Ectodermal cell (in vitro differentiated cells): ENCODE results near the gene CRIM1.

Experiments
- H3K27ac ChIP-seq: 2 replicates; pipeline ENCODE4 v1.7.0; 2013; ENCODE audit warnings: mild to moderate bottlenecking, low read depth, low read length; ENCODE audit not compliant: insufficient read depth, poor library complexity, severe bottlenecking
- H3K27me3 ChIP-seq: 2 replicates; pipeline ENCODE4 v1.7.0; 2013; ENCODE audit warnings: mild to moderate bottlenecking, low read length; ENCODE audit not compliant: insufficient read depth, control insufficient read depth, poor library complexity, severe bottlenecking
- H3K36me3 ChIP-seq: one replicate; pipeline ENCODE4 v1.7.0; 2013; ENCODE audit warnings: low read length; ENCODE audit not compliant: control insufficient read depth, insufficient read depth
- H3K4me1 ChIP-seq: one replicate; pipeline ENCODE4 v1.7.0; 2013; ENCODE audit warnings: low read length; ENCODE audit not compliant: control insufficient read depth, insufficient read depth
- H3K4me3 ChIP-seq: 2 replicates; pipeline ENCODE4 v1.7.0; 2013; ENCODE audit warnings: low read depth, low read length, control low read depth; ENCODE audit not compliant: insufficient read depth
- H3K9me3 ChIP-seq: 2 replicates; pipeline ENCODE4 v1.7.0; 2013; ENCODE audit warnings: mild to moderate bottlenecking, low read length, moderate library complexity; ENCODE audit not compliant: control insufficient read depth
- WGBS, 2 experiments: methylation state at CpG; one replicate each; pipeline ENCODE4 v1.1.7; 2013; ENCODE audit warnings: missing lambda C conversion rate in 2 of 2; 5-methylcytosine and 5-hydroxymethylcytosine counted together

CRIM1 gene

DNA sequence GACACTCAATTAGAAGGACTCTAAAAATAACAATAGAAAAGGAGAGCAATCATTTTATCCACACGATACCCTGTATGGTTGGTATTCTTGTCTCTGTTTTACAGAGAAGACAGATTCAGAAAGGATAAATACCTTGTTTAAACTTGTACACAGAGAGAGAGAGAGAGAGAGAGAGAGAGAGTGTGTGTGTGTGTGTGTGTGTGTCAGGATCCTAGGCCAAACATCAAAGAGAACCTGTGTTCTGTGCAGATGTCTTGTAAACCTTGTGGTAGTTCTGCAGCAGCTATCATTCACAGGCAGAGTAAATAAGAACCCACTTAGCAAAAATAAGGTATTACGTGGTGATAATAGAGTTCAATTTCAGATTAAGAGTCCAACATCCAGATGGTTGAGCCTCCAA lies 4.3 kb upstream of the CRIM1 start:
- no peak overlapping the region for H3K4me3 ChIP-seq
- H3K27ac ChIP-seq, result no peak overlapping the region
- no peaks in the 10 kb centered on the region for H3K36me3 ChIP-seq
- no peaks in the 10 kb centered on the region for H3K9me3 ChIP-seq
- WGBS, 2 experiments, result 96 to 100% methylated on average over 2 of the region's 2 CpGs
- no peaks in the 10 kb centered on the region for H3K4me1 ChIP-seq
- H3K27me3 ChIP-seq, result peaks cover 14% of the 10 kb centered on the region

GRCh38 chr2:36351736-36352349 lies 3.7 kb upstream of the CRIM1 start:
- no peak overlapping the region for H3K27ac ChIP-seq
- H3K4me3 ChIP-seq, result no peak overlapping the region
- peaks cover 16% of the 10 kb centered on the region for H3K27me3 ChIP-seq
- H3K36me3 ChIP-seq, result no peaks in the 10 kb centered on the region
- no peaks in the 10 kb centered on the region for H3K9me3 ChIP-seq
- H3K4me1 ChIP-seq, result no peaks in the 10 kb centered on the region
- WGBS, 2 experiments, result 31 to 37% methylated on average over 8 to 9 of the region's 10 CpGs

DNA sequence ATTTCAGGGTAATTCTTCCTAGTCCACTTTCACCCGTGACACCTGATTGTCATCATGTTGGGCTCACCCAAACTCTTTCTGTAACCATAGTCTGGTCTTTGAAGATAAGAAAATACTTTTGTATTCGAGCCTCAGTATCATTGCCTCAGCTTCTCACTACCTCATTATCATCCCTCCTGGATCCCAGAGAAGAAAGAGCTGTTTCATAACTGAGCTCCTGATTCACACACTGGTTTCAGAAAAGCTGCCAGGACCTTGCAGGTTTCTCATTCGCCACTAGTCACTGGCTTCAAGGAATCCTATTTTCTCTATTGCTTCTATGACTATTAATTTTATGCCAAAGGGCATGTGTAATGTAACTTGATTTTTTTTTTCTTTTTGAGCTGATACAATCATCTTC lies 2.9 kb upstream of the CRIM1 start:
- Histone ChIP-seq H3K27me3 (peaks cover 20% of the 10 kb centered on the region), H3K4me1 (no peaks in the 10 kb centered on the region), H3K4me3 (no peak overlapping the region), H3K36me3 (no peaks in the 10 kb centered on the region), H3K27ac (no peak overlapping the region), H3K9me3 (no peaks in the 10 kb centered on the region)
- WGBS, 2 experiments, result 75 to 82% methylated on average over 3 of the region's 3 CpGs

DNA sequence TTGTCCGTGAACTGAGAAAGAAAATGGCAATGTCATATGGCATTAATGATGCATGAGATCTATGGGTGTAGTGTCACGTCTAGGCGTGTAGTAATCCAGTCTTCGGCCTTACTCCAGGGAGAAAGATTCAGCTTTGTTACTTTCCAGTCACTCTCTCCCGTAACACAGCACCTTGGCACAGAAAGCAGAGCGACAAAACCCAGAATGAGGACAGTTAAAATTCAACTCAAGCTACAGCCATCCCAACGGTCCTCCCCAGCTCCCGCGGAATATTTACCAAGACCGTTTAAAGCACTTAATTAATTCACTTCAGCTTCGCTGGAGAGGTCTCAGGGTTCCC lies 797 bp upstream of the CRIM1 start:
- H3K27me3 ChIP-seq, result peaks cover 20% of the 10 kb centered on the region
- H3K27ac ChIP-seq, result peak overlapping the region; percentile 6
- 10 to 14% methylated on average over 11 of the region's 11 CpGs for WGBS, 2 experiments
- peaks cover 4% of the 10 kb centered on the region for H3K4me1 ChIP-seq
- H3K36me3 ChIP-seq, result no peaks in the 10 kb centered on the region
- peak overlapping the region; percentile 79 for H3K4me3 ChIP-seq
- no peaks in the 10 kb centered on the region for H3K9me3 ChIP-seq

- Histone ChIP-seq H3K36me3 (no peaks in the 10 kb centered on the region), H3K27me3 (peaks cover 20% of the 10 kb centered on the region), H3K4me3 (peak overlapping the region; percentile 79), H3K4me1 (peaks cover 5% of the 10 kb centered on the region), H3K9me3 (no peaks in the 10 kb centered on the region), H3K27ac (peak overlapping the region; percentile 58)
- WGBS, 2 experiments, result 0 to 1% methylated on average over 54 to 55 of the region's 55 CpGs
Observed at GRCh38 chr2:36355890-36356297, 316 bp downstream of the CRIM1 start.

GRCh38 chr2:36356298-36356989 lies 866 bp downstream of the CRIM1 start:
- 1% methylated on average over 72 to 73 of the region's 74 CpGs for WGBS, 2 experiments
- Histone ChIP-seq H3K4me3 (peak overlapping the region; percentile 79), H3K27me3 (peaks cover 20% of the 10 kb centered on the region), H3K4me1 (peaks cover 5% of the 10 kb centered on the region), H3K9me3 (no peaks in the 10 kb centered on the region), H3K36me3 (no peaks in the 10 kb centered on the region), H3K27ac (no peak overlapping the region)

GRCh38 chr2:36356990-36357846 lies 1.6 kb downstream of the CRIM1 start:
- peaks cover 7% of the 10 kb centered on the region for H3K4me1 ChIP-seq
- peak overlapping the region; percentile 79 for H3K4me3 ChIP-seq
- H3K27me3 ChIP-seq, result peaks cover 20% of the 10 kb centered on the region
- peak overlapping the region; percentile 47 for H3K27ac ChIP-seq
- H3K36me3 ChIP-seq, result no peaks in the 10 kb centered on the region
- WGBS, 2 experiments, result 0 to 1% methylated on average over 53 of the region's 53 CpGs
- H3K9me3 ChIP-seq, result no peaks in the 10 kb centered on the region

DNA sequence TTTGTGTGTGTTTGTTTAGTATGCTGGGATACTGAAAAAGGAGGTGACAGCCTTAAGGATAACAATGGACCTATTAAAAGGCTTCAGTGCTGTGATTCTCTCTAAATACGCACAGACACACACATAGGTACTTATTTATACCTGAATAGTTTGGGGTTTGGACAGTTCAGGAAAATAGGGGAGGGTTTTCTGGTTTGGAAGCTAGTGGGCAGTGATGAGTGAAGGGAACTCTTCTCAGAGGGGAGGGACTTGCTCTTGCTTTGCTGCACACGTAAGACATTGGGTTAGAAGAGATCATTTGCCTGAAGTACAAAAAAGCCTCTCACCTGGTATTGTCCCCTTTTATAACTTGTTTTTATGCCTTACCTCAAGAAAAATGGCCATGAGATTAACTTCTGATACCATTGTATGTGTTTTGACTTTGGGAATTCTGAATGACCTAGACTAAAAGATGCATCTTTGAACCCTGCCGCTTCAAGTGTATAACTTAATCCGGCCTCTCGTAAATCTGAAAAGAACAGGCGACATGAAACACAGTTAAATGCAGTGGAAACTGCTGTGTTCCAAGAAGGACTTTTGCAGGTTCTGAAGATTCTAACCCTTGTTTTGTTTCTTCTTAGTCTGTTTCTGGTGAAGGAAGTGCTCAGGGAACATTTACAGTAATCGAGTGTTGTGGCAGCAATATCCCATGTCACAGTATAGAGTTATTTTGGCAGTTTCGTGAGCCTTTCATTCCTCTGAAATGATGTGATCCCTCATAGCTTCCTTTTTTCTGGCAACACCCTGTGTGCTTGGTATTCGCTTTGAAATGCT lies 2.5 kb downstream of the CRIM1 start:
- H3K36me3 ChIP-seq, result no peaks in the 10 kb centered on the region
- peaks cover 12% of the 10 kb centered on the region for H3K4me1 ChIP-seq
- H3K27me3 ChIP-seq, result peaks cover 20% of the 10 kb centered on the region
- H3K27ac ChIP-seq, result peak overlapping the region; percentile 47
- no peaks in the 10 kb centered on the region for H3K9me3 ChIP-seq
- H3K4me3 ChIP-seq, result peak overlapping the region; percentile 79
- 28 to 36% methylated on average over 7 to 8 of the region's 9 CpGs for WGBS, 2 experiments

DNA sequence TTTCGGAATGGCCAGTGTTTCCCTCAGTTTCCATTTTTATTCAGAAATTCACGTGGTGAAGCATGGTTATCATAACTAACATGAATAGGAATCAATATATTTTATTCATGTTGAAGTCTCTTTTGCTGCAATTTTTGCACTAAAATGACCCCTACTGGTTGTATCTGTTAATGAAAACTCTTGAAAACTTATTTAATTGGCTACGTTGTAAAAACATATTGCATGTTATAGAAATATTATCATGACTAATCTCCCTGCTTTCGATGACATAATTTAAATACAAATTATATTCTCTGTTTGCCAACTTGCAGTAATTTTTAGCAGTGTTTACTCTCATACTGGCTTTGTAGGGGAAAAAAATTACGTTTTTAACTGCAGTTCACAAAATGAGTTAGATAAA lies 3.5 kb downstream of the CRIM1 start:
- Histone ChIP-seq H3K27me3 (peaks cover 18% of the 10 kb centered on the region), H3K4me3 (no peak overlapping the region), H3K27ac (no peak overlapping the region), H3K4me1 (peaks cover 16% of the 10 kb centered on the region), H3K9me3 (no peaks in the 10 kb centered on the region), H3K36me3 (no peaks in the 10 kb centered on the region)
- WGBS, 2 experiments, result 87 to 88% methylated on average over 2 to 4 of the region's 5 CpGs
